ENCODE results near the gene IL13RA1.
"Not testable (repeated sequence)": the region's sequence is repeated elsewhere in the genome, so short reads cannot be mapped to it uniquely, and the experiment has no call there.

Gene IL13RA1

GRCh38 chrX:118729042-118729652 lies 1.7 kb downstream of the IL13RA1 start:
- no peak for DNase-seq

GRCh38 chrX:118730500-118731247 lies 3.3 kb downstream of the IL13RA1 start:
- DNase-seq, result no peak

GRCh38 chrX:118732551-118732950 lies 5.1 kb downstream of the IL13RA1 start:
- DNase-seq, result not testable (repeated sequence)

GRCh38 chrX:118734909-118735308 lies 7.5 kb downstream of the IL13RA1 start:
- no peak for DNase-seq

- DNase-seq, result no peak
Measured at GRCh38 chrX:118736394-118737010, 9.1 kb downstream of the IL13RA1 start.

- no peak for DNase-seq
Measured at GRCh38 chrX:118739577-118739976, 12.2 kb downstream of the IL13RA1 start.

- no peak for DNase-seq
Measured at GRCh38 chrX:118740276-118740889, 13.0 kb downstream of the IL13RA1 start.

- no peak for DNase-seq
Measured at GRCh38 chrX:118742176-118742575, 14.8 kb downstream of the IL13RA1 start.

GRCh38 chrX:118745570-118745969 lies 18.2 kb downstream of the IL13RA1 start:
- DNase-seq, result no peak

- DNase-seq, result no peak
Measured at GRCh38 chrX:118751950-118752783, 24.8 kb downstream of the IL13RA1 start.

- DNase-seq, result no peak
Measured at GRCh38 chrX:118755633-118756032, 28.2 kb downstream of the IL13RA1 start.

GRCh38 chrX:118756101-118756500 lies 28.7 kb downstream of the IL13RA1 start:
- DNase-seq, result no peak

- DNase-seq, result no peak
Measured at GRCh38 chrX:118758511-118758910, 31.1 kb downstream of the IL13RA1 start.

GRCh38 chrX:118760025-118760424 lies 32.6 kb downstream of the IL13RA1 start:
- DNase-seq, result no peak

- no peak for DNase-seq
Measured at GRCh38 chrX:118761939-118762707, 34.7 kb downstream of the IL13RA1 start.

- no peak for DNase-seq
Measured at GRCh38 chrX:118763489-118763888, 36.1 kb downstream of the IL13RA1 start.

GRCh38 chrX:118764122-118764521 lies 36.7 kb downstream of the IL13RA1 start:
- DNase-seq, result no peak

GRCh38 chrX:118770133-118770760 lies 42.8 kb downstream of the IL13RA1 start:
- DNase-seq, result no peak

GRCh38 chrX:118772051-118772450 lies 44.6 kb downstream of the IL13RA1 start:
- DNase-seq, result no peak

GRCh38 chrX:118773782-118774181 lies 46.4 kb downstream of the IL13RA1 start:
- DNase-seq, result no peak

GRCh38 chrX:118779581-118779980 lies 52.2 kb downstream of the IL13RA1 start:
- DNase-seq, result no peak

GRCh38 chrX:118780509-118780908 lies 53.1 kb downstream of the IL13RA1 start:
- DNase-seq, result no peak
